ENCODE results near the gene GFRA1.

Gene GFRA1

GRCh38 chr10:116240157-116240950 lies 32.7 kb downstream of the GFRA1 start:
- no peak for DNase-seq

GRCh38 chr10:116239229-116239628 lies 33.8 kb downstream of the GFRA1 start:
- DNase-seq = no peak

- no peak for DNase-seq
These were observed 35.0 kb downstream of the GFRA1 start for GRCh38 chr10:116237970-116238369.

- DNase-seq = no peak
These were observed 35.7 kb downstream of the GFRA1 start for GRCh38 chr10:116237260-116237659.

- DNase-seq = no peak
These were observed 39.8 kb downstream of the GFRA1 start for GRCh38 chr10:116233230-116233629.

- DNase-seq = no peak
These were observed 40.4 kb downstream of the GFRA1 start for GRCh38 chr10:116232613-116233012.

- DNase-seq = no peak
These were observed 46.2 kb downstream of the GFRA1 start for GRCh38 chr10:116226766-116227165.

GRCh38 chr10:116226053-116226452 lies 47.0 kb downstream of the GFRA1 start:
- no peak for DNase-seq

- no peak for DNase-seq
These were observed 49.7 kb downstream of the GFRA1 start for GRCh38 chr10:116223289-116223688.

GRCh38 chr10:116221053-116221452 lies 52.0 kb downstream of the GFRA1 start:
- no peak for DNase-seq

- no peak for DNase-seq
These were observed 56.3 kb downstream of the GFRA1 start for GRCh38 chr10:116216676-116217075.

GRCh38 chr10:116215651-116216050 lies 57.4 kb downstream of the GFRA1 start:
- no peak for DNase-seq

- no peak for DNase-seq
These were observed 61.3 kb downstream of the GFRA1 start for GRCh38 chr10:116211682-116212081.

- no peak for DNase-seq
These were observed 62.2 kb downstream of the GFRA1 start for GRCh38 chr10:116210588-116211346.

- DNase-seq = no peak
These were observed 63.2 kb downstream of the GFRA1 start for GRCh38 chr10:116209781-116210180.

- no peak for DNase-seq
These were observed 63.9 kb downstream of the GFRA1 start for GRCh38 chr10:116208956-116209567.

- DNase-seq = no peak
These were observed 65.3 kb downstream of the GFRA1 start for GRCh38 chr10:116207690-116208089.

GRCh38 chr10:116203661-116204060 lies 69.3 kb downstream of the GFRA1 start:
- no peak for DNase-seq

- DNase-seq = no peak
These were observed 71.2 kb downstream of the GFRA1 start for GRCh38 chr10:116201670-116202430.

GRCh38 chr10:116201011-116201410 lies 72.0 kb downstream of the GFRA1 start:
- no peak for DNase-seq

- no peak for DNase-seq
These were observed 74.3 kb downstream of the GFRA1 start for GRCh38 chr10:116198676-116199035.

- DNase-seq = no peak
These were observed 74.9 kb downstream of the GFRA1 start for GRCh38 chr10:116197946-116198675.

Measured in NCI-H1436 treated with DMSO at 0.1 percent for 48 hours (cell line).